ENCODE measurements around the gene COX8A. TPM values are rescaled to one million over a fixed set of nuclear protein-coding genes. Genes with fewer than 3 reads are reported as not detected.
A peak's percentile ranks its signal among the peaks of the same experiment; 100 is the strongest.

Gene COX8A
- total and polyA plus RNA-seq, 2 of the 13 experiments (the other 11 are each of a cell fraction or from before 2014, with no cell fraction given): 202 to 406 TPM

- TF ChIP-seq, protein P1, sequence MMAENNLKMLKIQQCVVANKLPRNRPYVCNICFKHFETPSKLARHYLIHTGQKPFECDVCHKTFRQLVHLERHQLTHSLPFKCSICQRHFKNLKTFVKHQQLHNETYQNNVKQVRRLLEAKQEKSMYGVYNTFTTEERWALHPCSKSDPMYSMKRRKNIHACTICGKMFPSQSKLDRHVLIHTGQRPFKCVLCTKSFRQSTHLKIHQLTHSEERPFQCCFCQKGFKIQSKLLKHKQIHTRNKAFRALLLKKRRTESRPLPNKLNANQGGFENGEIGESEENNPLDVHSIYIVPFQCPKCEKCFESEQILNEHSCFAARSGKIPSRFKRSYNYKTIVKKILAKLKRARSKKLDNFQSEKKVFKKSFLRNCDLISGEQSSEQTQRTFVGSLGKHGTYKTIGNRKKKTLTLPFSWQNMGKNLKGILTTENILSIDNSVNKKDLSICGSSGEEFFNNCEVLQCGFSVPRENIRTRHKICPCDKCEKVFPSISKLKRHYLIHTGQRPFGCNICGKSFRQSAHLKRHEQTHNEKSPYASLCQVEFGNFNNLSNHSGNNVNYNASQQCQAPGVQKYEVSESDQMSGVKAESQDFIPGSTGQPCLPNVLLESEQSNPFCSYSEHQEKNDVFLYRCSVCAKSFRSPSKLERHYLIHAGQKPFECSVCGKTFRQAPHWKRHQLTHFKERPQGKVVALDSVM (CRISPR knock-in tag; IDR thresholded peaks at IDR 0.05): peak; percentile 97
- TF ChIP-seq PLRG1 (conservative IDR thresholded peaks at IDR 0.05) (no peak), ELF1 (CRISPR knock-in tag; IDR thresholded peaks at IDR 0.05) (peak; percentile 14; the same call in 1 of the 2 replicates), ELK4 (CRISPR knock-in tag; IDR thresholded peaks at IDR 0.05; ENCODE audit: borderline replicate concordance) (no peak), MAFF (IDR thresholded peaks at IDR 0.05; ENCODE audit: low read depth, low read length) (no peak), ZNF747 (CRISPR knock-in tag; IDR thresholded peaks at IDR 0.05; ENCODE audit: borderline replicate concordance) (no peak), TMF1 (CRISPR knock-in tag; IDR thresholded peaks at IDR 0.05; ENCODE audit: low read depth) (no peak), GZF1 (CRISPR knock-in tag; IDR thresholded peaks at IDR 0.05) (no peak), ZMYM3 (CRISPR knock-in tag; IDR thresholded peaks at IDR 0.05) (peak; percentile 79), ZNF280D (CRISPR knock-in tag; IDR thresholded peaks at IDR 0.05) (no peak), ATF2 (CRISPR knock-in tag; IDR thresholded peaks at IDR 0.05) (no peak), IKZF4 (CRISPR knock-in tag; IDR thresholded peaks at IDR 0.05; ENCODE audit: borderline replicate concordance, low read depth, not compliant biosample characterization) (peak; percentile 14), NCOA1 (CRISPR knock-in tag; IDR thresholded peaks at IDR 0.05) (0 out of 2 replicates have a peak, but pooled peaks have one; percentile 30), HNRNPL (IDR thresholded peaks at IDR 0.05; ENCODE audit: low read depth, low read length) (0 out of 2 replicates have a peak, but pooled peaks have one; percentile 62), PHB2 (IDR thresholded peaks at IDR 0.05; ENCODE audit: partially characterized antibody) (no peak), PCBP2 (optimal IDR thresholded peaks at IDR 0.05; ENCODE audit: low read depth, low read length, poor library complexity, severe bottlenecking) (no peak)
- TF ChIP-seq, protein P2, sequence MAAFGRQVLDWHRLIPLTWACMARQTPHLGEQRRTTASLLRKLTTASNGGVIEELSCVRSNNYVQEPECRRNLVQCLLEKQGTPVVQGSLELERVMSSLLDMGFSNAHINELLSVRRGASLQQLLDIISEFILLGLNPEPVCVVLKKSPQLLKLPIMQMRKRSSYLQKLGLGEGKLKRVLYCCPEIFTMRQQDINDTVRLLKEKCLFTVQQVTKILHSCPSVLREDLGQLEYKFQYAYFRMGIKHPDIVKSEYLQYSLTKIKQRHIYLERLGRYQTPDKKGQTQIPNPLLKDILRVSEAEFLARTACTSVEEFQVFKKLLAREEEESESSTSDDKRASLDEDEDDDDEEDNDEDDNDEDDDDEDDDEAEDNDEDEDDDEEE (CRISPR knock-in tag; IDR thresholded peaks at IDR 0.05): 0 out of 2 replicates have a peak, but pooled peaks have one; percentile 32
- TF ChIP-seq, protein P3, sequence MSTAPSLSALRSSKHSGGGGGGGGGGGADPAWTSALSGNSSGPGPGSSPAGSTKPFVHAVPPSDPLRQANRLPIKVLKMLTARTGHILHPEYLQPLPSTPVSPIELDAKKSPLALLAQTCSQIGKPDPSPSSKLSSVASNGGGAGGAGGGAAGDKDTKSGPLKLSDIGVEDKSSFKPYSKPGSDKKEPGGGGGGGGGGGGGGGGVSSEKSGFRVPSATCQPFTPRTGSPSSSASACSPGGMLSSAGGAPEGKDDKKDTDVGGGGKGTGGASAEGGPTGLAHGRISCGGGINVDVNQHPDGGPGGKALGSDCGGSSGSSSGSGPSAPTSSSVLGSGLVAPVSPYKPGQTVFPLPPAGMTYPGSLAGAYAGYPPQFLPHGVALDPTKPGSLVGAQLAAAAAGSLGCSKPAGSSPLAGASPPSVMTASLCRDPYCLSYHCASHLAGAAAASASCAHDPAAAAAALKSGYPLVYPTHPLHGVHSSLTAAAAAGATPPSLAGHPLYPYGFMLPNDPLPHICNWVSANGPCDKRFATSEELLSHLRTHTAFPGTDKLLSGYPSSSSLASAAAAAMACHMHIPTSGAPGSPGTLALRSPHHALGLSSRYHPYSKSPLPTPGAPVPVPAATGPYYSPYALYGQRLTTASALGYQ (CRISPR knock-in tag; IDR thresholded peaks at IDR 0.05): peak; percentile 64; the same call in 1 of the 2 replicates
These were observed 36.5 kb upstream of the COX8A start (continued) for GRCh38 chr11:63937713-63938478.

Data from HepG2 (cell line).